Measurements from ENCODE around the gene BGN.

The BGN gene

DNA sequence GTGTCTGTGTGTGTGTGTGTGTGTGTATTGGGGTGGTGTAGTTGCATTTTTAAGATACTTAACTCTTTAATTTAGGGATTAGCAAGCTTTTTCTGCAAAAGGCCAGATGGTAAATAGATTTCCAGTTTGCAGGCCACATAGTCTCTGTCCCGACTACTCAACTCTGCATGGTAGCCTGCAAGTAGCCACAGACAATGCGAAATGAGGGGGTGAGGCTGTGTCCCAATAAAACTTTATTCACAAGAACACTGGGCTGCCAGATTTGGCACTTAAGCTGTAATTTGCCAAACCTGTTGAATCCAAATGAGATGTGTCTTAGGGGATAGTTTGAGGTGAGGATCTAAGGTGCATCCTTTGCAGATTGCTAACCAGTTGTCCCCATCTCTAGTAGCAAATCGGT is 29.5 kb downstream of the BGN start:
- TF ChIP-seq, protein P1, sequence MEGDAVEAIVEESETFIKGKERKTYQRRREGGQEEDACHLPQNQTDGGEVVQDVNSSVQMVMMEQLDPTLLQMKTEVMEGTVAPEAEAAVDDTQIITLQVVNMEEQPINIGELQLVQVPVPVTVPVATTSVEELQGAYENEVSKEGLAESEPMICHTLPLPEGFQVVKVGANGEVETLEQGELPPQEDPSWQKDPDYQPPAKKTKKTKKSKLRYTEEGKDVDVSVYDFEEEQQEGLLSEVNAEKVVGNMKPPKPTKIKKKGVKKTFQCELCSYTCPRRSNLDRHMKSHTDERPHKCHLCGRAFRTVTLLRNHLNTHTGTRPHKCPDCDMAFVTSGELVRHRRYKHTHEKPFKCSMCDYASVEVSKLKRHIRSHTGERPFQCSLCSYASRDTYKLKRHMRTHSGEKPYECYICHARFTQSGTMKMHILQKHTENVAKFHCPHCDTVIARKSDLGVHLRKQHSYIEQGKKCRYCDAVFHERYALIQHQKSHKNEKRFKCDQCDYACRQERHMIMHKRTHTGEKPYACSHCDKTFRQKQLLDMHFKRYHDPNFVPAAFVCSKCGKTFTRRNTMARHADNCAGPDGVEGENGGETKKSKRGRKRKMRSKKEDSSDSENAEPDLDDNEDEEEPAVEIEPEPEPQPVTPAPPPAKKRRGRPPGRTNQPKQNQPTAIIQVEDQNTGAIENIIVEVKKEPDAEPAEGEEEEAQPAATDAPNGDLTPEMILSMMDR (IDR thresholded peaks at IDR 0.05; ENCODE audit: insufficient read depth, low read depth, low read length, missing control alignments): no peak
- H3K4me3 ChIP-seq (ENCODE audit: low read depth, low read length): no peak overlapping the region
- DNase-seq (ENCODE audit: low read depth): no peak

GRCh38 chrX:153525451-153525850 is 30.7 kb downstream of the BGN start:
- TF ChIP-seq, protein P1 (IDR thresholded peaks at IDR 0.05; ENCODE audit: insufficient read depth, low read depth, low read length, missing control alignments): no peak
- no peak overlapping the region for H3K4me3 ChIP-seq (ENCODE audit: low read depth, low read length)
- DNase-seq (ENCODE audit: low read depth): no peak

DNA sequence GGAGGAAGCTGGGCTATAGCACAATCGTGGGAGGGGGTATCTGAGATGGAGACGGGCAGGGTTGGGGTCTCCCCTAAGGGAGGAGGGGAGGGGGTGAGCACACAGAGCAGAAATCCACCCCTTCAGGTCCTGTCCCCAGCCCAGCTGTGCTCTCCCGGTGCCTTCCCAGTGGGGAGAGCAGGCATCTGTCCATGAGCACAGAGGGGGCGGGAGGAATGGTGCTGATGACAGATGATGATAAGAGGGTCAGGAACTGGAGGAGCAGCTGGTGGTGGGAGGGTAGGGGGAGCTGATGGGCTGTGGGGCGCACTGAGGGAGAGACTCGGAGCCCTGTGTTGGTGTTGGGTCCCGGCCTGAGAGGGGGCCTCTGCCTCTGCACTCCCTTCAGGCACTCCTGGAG is 31.3 kb downstream of the BGN start:
- TF ChIP-seq, protein P1 (IDR thresholded peaks at IDR 0.05; ENCODE audit: insufficient read depth, low read depth, low read length, missing control alignments): no peak
- H3K4me3 ChIP-seq (ENCODE audit: low read depth, low read length): no peak overlapping the region
- no peak for DNase-seq (ENCODE audit: low read depth)

- DNase-seq (ENCODE audit: low read depth): no peak
- no peak overlapping the region for H3K4me3 ChIP-seq (ENCODE audit: low read depth, low read length)
- TF ChIP-seq, protein P1 (IDR thresholded peaks at IDR 0.05; ENCODE audit: insufficient read depth, low read depth, low read length, missing control alignments): no peak
Measured at GRCh38 chrX:153526801-153527200, 32.0 kb downstream of the BGN start.

DNA sequence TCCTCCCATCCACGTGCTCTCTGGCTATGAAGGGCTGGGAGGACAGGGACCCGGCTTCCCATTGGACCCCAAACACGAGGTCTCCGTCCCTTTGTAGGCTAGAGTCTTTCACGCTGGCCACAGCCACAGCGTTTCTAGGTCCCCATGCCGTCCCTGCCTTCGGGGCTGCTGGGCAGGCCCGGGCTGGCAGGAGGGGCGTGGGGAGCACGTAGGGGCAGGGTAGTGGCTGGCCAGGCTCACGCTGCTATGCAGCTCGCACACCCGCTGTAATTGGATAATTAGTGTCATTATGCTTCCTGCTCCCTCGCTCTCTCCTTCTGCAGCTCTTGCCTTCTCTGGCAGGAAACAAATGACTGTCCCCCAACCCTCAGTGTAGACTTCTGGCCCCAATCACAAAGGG is 32.4 kb downstream of the BGN start:
- DNase-seq (ENCODE audit: low read depth): no peak
- H3K4me3 ChIP-seq (ENCODE audit: low read depth, low read length): no peak overlapping the region
- TF ChIP-seq, protein P1 (IDR thresholded peaks at IDR 0.05; ENCODE audit: insufficient read depth, low read depth, low read length, missing control alignments): no peak

DNA sequence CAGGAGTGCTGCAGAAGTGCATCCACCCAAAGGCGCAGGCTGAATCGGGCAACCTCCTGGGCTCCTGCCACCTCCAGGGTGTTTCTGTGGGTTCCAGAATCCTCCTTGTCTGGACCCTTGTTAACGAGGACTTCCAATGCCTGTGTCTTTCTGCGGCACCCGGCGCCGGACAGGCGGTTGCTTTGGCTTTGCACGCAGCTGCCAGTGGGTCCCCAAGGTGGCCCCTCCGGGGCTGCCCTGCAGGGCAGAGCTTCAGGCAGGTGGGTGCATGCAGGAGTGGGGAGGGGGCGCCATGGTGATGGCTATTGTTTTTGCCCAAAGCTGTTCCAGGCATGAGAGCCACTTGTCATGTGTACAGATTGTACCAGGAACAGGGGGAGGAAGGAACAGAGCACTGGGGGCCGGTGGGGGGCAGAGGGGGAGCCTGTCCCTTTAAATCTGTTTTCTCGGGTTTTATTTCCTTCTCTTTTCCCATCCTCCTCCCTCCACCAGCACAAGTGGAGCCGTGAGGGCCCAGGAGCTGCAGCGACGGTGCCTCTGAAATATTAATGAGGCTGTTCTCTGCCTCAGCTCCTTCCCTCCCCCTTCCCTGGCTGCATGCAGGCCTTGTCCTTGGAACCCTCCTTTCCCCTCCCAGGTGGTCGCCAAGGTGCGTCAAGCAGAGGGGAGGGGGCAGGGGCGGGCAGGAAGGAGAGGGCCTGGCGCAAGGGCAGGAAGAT is 35.8 kb downstream of the BGN start:
- TF ChIP-seq, protein P1 (IDR thresholded peaks at IDR 0.05; ENCODE audit: insufficient read depth, low read depth, low read length, missing control alignments): no peak
- no peak overlapping the region for H3K4me3 ChIP-seq (ENCODE audit: low read depth, low read length)
- DNase-seq (ENCODE audit: low read depth): no peak

GRCh38 chrX:153533091-153533490 is 38.3 kb downstream of the BGN start:
- H3K4me3 ChIP-seq (ENCODE audit: low read depth, low read length): no peak overlapping the region
- TF ChIP-seq, protein P1 (IDR thresholded peaks at IDR 0.05; ENCODE audit: insufficient read depth, low read depth, low read length, missing control alignments): no peak
- no peak for DNase-seq (ENCODE audit: low read depth)

Measured in GM12865 (cell line).